A549 (cell line): ENCODE measurements around the gene NTM. TPM values are rescaled to one million over a fixed set of nuclear protein-coding genes. Genes with fewer than 3 reads are reported as not detected.

Source experiments
- ATAC-seq, 2 experiments: fragments of 200-7000 bp in 1 of 2; fragments of >200 bp in 1 of 2; cut with Nextera tagmentation in 1 of 2; cut with Tn5 transposase in 1 of 2; 3 replicates each; pipeline versions ENCODE4 v1.8.0 to v1.9.1; 2018 to 2020; ENCODE audit warnings: mild to moderate bottlenecking in 1 of 2, moderate library complexity in 1 of 2
- CTCF ChIA-PET: fragments of 300-600 bp; sonication (Branson Sonifier 250); formaldehyde crosslinking; extraction: SDS; loops from one replicate; lab custom pipeline; 2021; ENCODE audit warnings: antibody characterized with exemption, inconsistent platforms; lab: Yijun Ruan, JAX
- POLR2A ChIA-PET: fragments of 350-600 bp; formaldehyde crosslinking; extraction: SDS; loops from one replicate; lab custom pipeline; 2021; ENCODE audit warnings: antibody characterized with exemption, inconsistent platforms; lab: Yijun Ruan, JAX
- DNase-seq, 2 experiments: peaks; one replicate each; pipeline versions ENCODE4 v3.0.0 to v3.0.0-alpha.2; 2011 to 2016; ENCODE audit warnings: low read depth in 1 of 2, low spot score in 1 of 2
- FAIRE-seq: peaks from 2 replicates; lab custom pipeline; 2011; peaks lifted over from hg19 to GRCh38; lab: Jason Lieb, UNC
- H3K27ac ChIP-seq, 2 experiments: fragments of >200 bp; sonication (Bioruptor Twin); formaldehyde crosslinking; 3 replicates each; pipeline ENCODE4 v1.5.1; 2016 to 2017
- H3K4me1 ChIP-seq: fragments of >200 bp; sonication (Bioruptor Twin); formaldehyde crosslinking; 3 replicates; pipeline ENCODE4 v1.6.1; 2016
- H3K4me2 ChIP-seq: fragments of >200 bp; sonication (Bioruptor Twin); formaldehyde crosslinking; 3 replicates; pipeline ENCODE4 v1.6.1; 2016
- H3K4me3 ChIP-seq: fragments of >200 bp; sonication (Bioruptor Twin); formaldehyde crosslinking; 3 replicates; pipeline ENCODE4 v1.5.1; 2016
- H3K9me3 ChIP-seq: fragments of >200 bp; sonication (Bioruptor Twin); formaldehyde crosslinking; 3 replicates; pipeline ENCODE4 v1.6.1; 2016
- BCL3 ChIP-seq: fragments of >200 bp; sonication (Bioruptor Twin); formaldehyde crosslinking; IDR thresholded peaks from 3 replicates; pipeline ENCODE4 v1.6.1; 2016
- CBX2 ChIP-seq: fragments of 200-600 bp; sonication (generic); IDR thresholded peaks from 2 replicates; pipeline ENCODE4 v1.6.1; 2016; ENCODE audit warnings: low read depth, mild to moderate bottlenecking, borderline replicate concordance
- CEBPB ChIP-seq, 2 experiments: fragments of >200 bp in 1 of 2; sonication (Bioruptor Twin) in 1 of 2; formaldehyde crosslinking in 1 of 2; IDR thresholded peaks; 2 replicates each; pipeline ENCODE4 v1.6.1; 2012 to 2016
- CHD2 ChIP-seq: fragments of 150-350 bp; IDR thresholded peaks from 2 replicates; pipeline ENCODE4 v1.6.1; 2014; ENCODE audit warnings: low read length; ENCODE audit not compliant: partially characterized antibody
- E2F6 ChIP-seq: IDR thresholded peaks from 2 replicates; pipeline ENCODE4 v1.6.1; 2012; ENCODE audit warnings: low read depth, borderline replicate concordance
- ELK1 ChIP-seq: fragments of 150-350 bp; IDR thresholded peaks from 2 replicates; pipeline ENCODE4 v1.6.1; 2014; ENCODE audit warnings: low read depth, mild to moderate bottlenecking, low read length
- EP300 ChIP-seq, 2 experiments: fragments of >200 bp; sonication (Bioruptor Twin); formaldehyde crosslinking; IDR thresholded peaks; 2 replicates in 1 of 2; 3 replicates in 1 of 2; pipeline ENCODE4 v1.6.1; 2016 to 2017
- HDAC2 ChIP-seq: fragments of 200-600 bp; sonication (generic); IDR thresholded peaks from 2 replicates; pipeline ENCODE4 v1.6.1; 2016
- HEYL ChIP-seq: fragments of 250-450 bp; sonication (Bioruptor Pico); IDR thresholded peaks from 2 replicates; pipeline ENCODE4 v1.8.0; 2021; ENCODE audit warnings: mild to moderate bottlenecking, moderate library complexity
- JUN ChIP-seq, 2 experiments: fragments of >200 bp; sonication (Bioruptor Twin); formaldehyde crosslinking; IDR thresholded peaks; 2 replicates in 1 of 2; 3 replicates in 1 of 2; pipeline ENCODE4 v1.6.1; 2016 to 2017
- JUNB ChIP-seq: fragments of >200 bp; sonication (Bioruptor Twin); formaldehyde crosslinking; IDR thresholded peaks from 2 replicates; pipeline ENCODE4 v1.6.1; 2016
- KDM1A ChIP-seq: fragments of 200-600 bp; sonication (generic); IDR thresholded peaks from 2 replicates; pipeline ENCODE4 v1.6.1; 2016; ENCODE audit warnings: low read depth, mild to moderate bottlenecking
- NFE2L2 ChIP-seq: fragments of 150-350 bp; conservative IDR thresholded peaks from 2 replicates; pipeline ENCODE4 v1.6.1; 2014; ENCODE audit warnings: low read length
- NR3C1 ChIP-seq: fragments of >200 bp; sonication (Bioruptor Twin); formaldehyde crosslinking; IDR thresholded peaks from 3 replicates; pipeline ENCODE4 v1.6.1; 2017
- POLR2A ChIP-seq: IDR thresholded peaks from 2 replicates; pipeline ENCODE4 v1.6.1; 2012; ENCODE audit warnings: mild to moderate bottlenecking, low read length
- POLR2AphosphoS2 ChIP-seq: conservative IDR thresholded peaks from 2 replicates; pipeline ENCODE4 v1.6.1; 2012; ENCODE audit warnings: low read length, improper control_type of control experiment, inconsistent platforms
- RAD21 ChIP-seq, 2 experiments: fragments of >200 bp in 1 of 2; sonication (Bioruptor Twin) in 1 of 2; formaldehyde crosslinking in 1 of 2; IDR thresholded peaks in 1 of 2; conservative IDR thresholded peaks in 1 of 2; 2 replicates in 1 of 2; 3 replicates in 1 of 2; pipeline ENCODE4 v1.6.1; 2012 to 2018; ENCODE audit warnings: inconsistent platforms in 1 of 2
- RARB ChIP-seq: fragments of 250-450 bp; sonication (Bioruptor Pico); IDR thresholded peaks from 2 replicates; pipeline ENCODE4 v1.8.0; 2021; ENCODE audit warnings: mild to moderate bottlenecking, moderate library complexity
- SREBF2 ChIP-seq: fragments of 450-650 bp; IDR thresholded peaks from 2 replicates; pipeline ENCODE4 v1.6.1; 2014; ENCODE audit warnings: mild to moderate bottlenecking, moderate library complexity
- TFCP2L1 ChIP-seq: fragments of 250-450 bp; sonication (Bioruptor Pico); IDR thresholded peaks from 2 replicates; pipeline ENCODE4 v1.5.0; 2021; ENCODE audit warnings: mild to moderate bottlenecking
- USF2 ChIP-seq: fragments of 450-650 bp; IDR thresholded peaks from 2 replicates; pipeline ENCODE4 v1.6.1; 2014; ENCODE audit warnings: antibody characterized with exemption
- ZC3H11A ChIP-seq: fragments of 450-650 bp; IDR thresholded peaks from 2 replicates; pipeline ENCODE4 v1.6.1; 2014; ENCODE audit warnings: antibody characterized with exemption, mild to moderate bottlenecking
- ZFP36 ChIP-seq: fragments of 450-650 bp; IDR thresholded peaks from 2 replicates; pipeline ENCODE4 v1.6.1; 2014; ENCODE audit warnings: borderline replicate concordance; ENCODE audit not compliant: partially characterized antibody
- WGBS: methylation state at CpG from one replicate; pipeline ENCODE4 v1.1.6; 2017; ENCODE audit errors: missing lambda C conversion rate; 5-methylcytosine and 5-hydroxymethylcytosine counted together
- polyA plus RNA-seq, 4 experiments: library from polyadenylated mRNA; depleted of rRNA in 3 of 4; stranded (reverse); fragments of >200 nt; fragmentation: RNase III in 1 of 4; extraction: RNeasy Plus Mini Kit Qiagen cat#74134 plus additional on column Dnase treatment in 1 of 4; gene quantifications; 2 replicates in 3 of 4; 3 replicates in 1 of 4; pipeline ENCODE4 v1.2.3, GENCODE V29; 2011 to 2017

The NTM gene
- polyA plus RNA-seq, 2 of the 4 experiments (the other 2 are of a cell fraction), result not detected

- no peak for TF ChIP-seq JUN (IDR thresholded peaks at IDR 0.05)
- no peak for TF ChIP-seq E2F6
- no peak for TF ChIP-seq POLR2AphosphoS2
- no peak for TF ChIP-seq TFCP2L1
- no peak for TF ChIP-seq KDM1A
- no peak for TF ChIP-seq RAD21 (conservative IDR thresholded peaks at IDR 0.05 in 1 of 2, IDR thresholded peaks at IDR 0.05 in 1 of 2)
- TF ChIP-seq HEYL (CRISPR knock-in tag), result no peak
- no peak for TF ChIP-seq EP300 (IDR thresholded peaks at IDR 0.05)
- TF ChIP-seq RARB (CRISPR knock-in tag), result no peak
Measured at GRCh38 chr11:131845255-131845654, 474.8 kb downstream of the NTM start (continued).

GRCh38 chr11:131849485-131849884 lies 479.1 kb downstream of the NTM start:
- no peak overlapping the region for H3K4me2 ChIP-seq
- DNase-seq, result no peak
- ATAC-seq, result no peak
- H3K27ac ChIP-seq, result no peak overlapping the region
- no peak for FAIRE-seq
- no peaks in the 10 kb centered on the region for H3K9me3 ChIP-seq
- TF ChIP-seq SREBF2 (no peak), BCL3 (no peak), CHD2 (no peak), NR3C1 (no peak), POLR2A (no peak), USF2 (no peak), JUNB (no peak), ZC3H11A (no peak), CBX2 (no peak), EP300 (IDR thresholded peaks at IDR 0.05) (no peak), NFE2L2 (no peak), CEBPB (IDR thresholded peaks at IDR 0.05) (no peak), ELK1 (no peak), HDAC2 (no peak)
- ChIA-PET CTCF (no interaction called here), POLR2A (no interaction called here)
- no peaks in the 10 kb centered on the region for H3K4me1 ChIP-seq
- H3K4me3 ChIP-seq, result no peak overlapping the region
- WGBS, result 3% methylated on average over 3 of the region's 6 CpGs

GRCh38 chr11:131850507-131850906 lies 480.1 kb downstream of the NTM start:
- Histone ChIP-seq H3K4me3 (no peak overlapping the region), H3K9me3 (no peaks in the 10 kb centered on the region), H3K27ac (no peak overlapping the region), H3K4me2 (no peak overlapping the region), H3K4me1 (no peaks in the 10 kb centered on the region)
- DNase-seq, result no peak
- 43% methylated on average over 9 of the region's 9 CpGs for WGBS
- TF ChIP-seq ZFP36, result no peak
- no peak for FAIRE-seq
- CTCF ChIA-PET, result no interaction called here
- POLR2A ChIA-PET, result no interaction called here
- ATAC-seq, result no peak
